ENCODE data around the gene TTC12. TPM values are rescaled to one million over a fixed set of nuclear protein-coding genes. Genes with fewer than 3 reads are reported as not detected.
"Not testable (repeated sequence)": the region's sequence is repeated elsewhere in the genome, so short reads cannot be mapped to it uniquely, and the experiment has no call there.

Gene TTC12
- total RNA-seq, 1 experiment from 2014 or later = 19.4 TPM

DNA sequence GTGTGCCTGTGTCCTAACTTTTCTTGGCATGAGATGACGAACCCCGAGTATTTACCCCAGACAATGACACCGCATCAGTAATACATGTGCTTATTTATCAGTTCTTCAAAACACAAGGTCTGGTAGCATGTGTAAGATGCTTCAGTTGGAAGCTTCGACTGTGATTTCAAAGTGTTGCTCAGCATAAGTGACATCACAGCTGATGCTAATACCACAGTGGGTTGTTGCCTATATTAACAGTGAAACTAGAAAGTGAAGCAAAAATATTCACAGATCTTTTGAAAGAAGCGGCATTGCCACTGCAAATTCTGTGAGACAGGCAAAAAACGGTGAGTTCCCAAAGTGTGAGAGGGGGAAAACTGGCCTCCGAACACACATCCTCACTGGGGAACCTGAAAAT lies 18.4 kb upstream of the TTC12 start:
- no peaks in the 10 kb centered on the region for H3K9me3 Mint-ChIP-seq (ENCODE audit: unreplicated experiment)
- H3K4me3 ChIP-seq (ENCODE audit: low read depth, low read length) = no peak overlapping the region
- TF ChIP-seq CTCF (IDR thresholded peaks at IDR 0.05; ENCODE audit: insufficient read depth in 1 of 2, low read depth in 1 of 2, low read length in 1 of 2, severe bottlenecking in 1 of 2, unreplicated experiment in 1 of 2) = no peak
- no peak overlapping the region for H3K4me3 Mint-ChIP-seq (ENCODE audit: unreplicated experiment)
- ChIA-PET POLR2A (no interaction called here), CTCF (no interaction called here)
- peaks cover 18% of the 10 kb centered on the region for H3K4me1 Mint-ChIP-seq (ENCODE audit: low read depth, unreplicated experiment)
- H3K36me3 Mint-ChIP-seq (ENCODE audit: insufficient read depth, unreplicated experiment) = no peaks in the 10 kb centered on the region
- BruUV-seq (replicated peaks) = no TSS peak
- no peaks in the 10 kb centered on the region for H3K36me3 ChIP-seq (ENCODE audit: control insufficient read depth, insufficient read depth, low read length)
- no peak overlapping the region for H3K27ac Mint-ChIP-seq (ENCODE audit: unreplicated experiment)
- intact Hi-C loops (cut with micrococcal nuclease; ENCODE audit: unreplicated experiment) = no loop called here
- peaks cover 5% of the 10 kb centered on the region; the same call in 1 of the 2 replicates for H3K9me3 ChIP-seq
- no peak for DNase-seq
- H3K27me3 ChIP-seq (replicated peaks; ENCODE audit: control insufficient read depth, insufficient read depth, low read length) = no peaks in the 10 kb centered on the region
- peaks cover 7% of the 10 kb centered on the region for H3K27me3 Mint-ChIP-seq (ENCODE audit: insufficient read depth, unreplicated experiment)
- H3K4me1 ChIP-seq = peaks cover 18% of the 10 kb centered on the region

DNA sequence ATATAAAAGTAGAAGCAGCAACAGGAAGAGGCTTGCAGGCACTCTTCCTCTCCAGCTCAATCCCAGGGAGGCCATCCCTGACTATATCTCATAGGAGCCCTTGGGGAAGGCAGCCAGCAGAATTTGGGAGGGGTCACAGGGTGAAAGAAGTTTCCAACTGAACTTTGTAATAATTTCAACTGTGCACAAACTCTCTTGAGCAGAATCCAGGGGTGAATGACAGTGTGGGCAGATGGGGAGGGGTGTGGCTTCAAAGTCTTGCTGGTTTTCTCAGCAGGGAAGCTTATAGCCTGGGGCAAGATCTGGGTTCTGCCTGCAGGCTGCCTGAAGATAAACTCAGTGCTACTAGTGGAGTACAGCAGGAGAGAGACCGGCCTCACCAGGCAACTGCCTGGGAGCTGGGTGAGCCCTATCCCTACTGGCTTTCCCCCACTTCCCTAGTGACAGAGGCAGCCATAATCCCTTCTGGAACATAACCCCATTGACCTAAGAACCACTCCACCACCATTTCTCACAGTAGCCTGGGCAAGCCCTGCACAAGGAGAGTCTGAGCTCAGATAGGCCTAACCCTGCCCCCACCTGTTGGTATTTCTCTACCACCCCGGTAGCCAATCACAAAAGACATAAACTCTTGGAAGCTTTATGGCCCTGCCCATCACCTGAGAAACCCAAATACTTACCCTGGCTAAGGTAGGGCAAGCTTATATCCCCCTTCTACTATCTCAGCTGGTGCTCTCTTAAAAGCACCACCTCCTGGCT lies 17.8 kb upstream of the TTC12 start:
- ChIA-PET CTCF (interaction anchor here (0.6 to 0.7 kb wide), 2 partner anchors 429 to 711 kb away, joined by 3 to 5 read pairs; no protein-coding TSS in a partner anchor), POLR2A (no interaction called here)
- intact Hi-C loops (cut with micrococcal nuclease; ENCODE audit: unreplicated experiment) = no loop called here
- H3K27me3 Mint-ChIP-seq (ENCODE audit: insufficient read depth, unreplicated experiment) = peaks cover 7% of the 10 kb centered on the region
- no peaks in the 10 kb centered on the region for H3K36me3 Mint-ChIP-seq (ENCODE audit: insufficient read depth, unreplicated experiment)
- DNase-seq = peak; percentile 24 to 75
- H3K9me3 Mint-ChIP-seq (ENCODE audit: unreplicated experiment) = no peaks in the 10 kb centered on the region
- no peak for TF ChIP-seq CTCF (IDR thresholded peaks at IDR 0.05; ENCODE audit: insufficient read depth in 1 of 2, low read depth in 1 of 2, low read length in 1 of 2, severe bottlenecking in 1 of 2, unreplicated experiment in 1 of 2)
- no TSS peak for BruUV-seq (replicated peaks)
- peaks cover 18% of the 10 kb centered on the region for H3K4me1 Mint-ChIP-seq (ENCODE audit: low read depth, unreplicated experiment)
- no peak overlapping the region for H3K4me3 Mint-ChIP-seq (ENCODE audit: unreplicated experiment)
- H3K4me1 ChIP-seq = peaks cover 18% of the 10 kb centered on the region
- H3K4me3 ChIP-seq (ENCODE audit: low read depth, low read length) = no peak overlapping the region
- H3K9me3 ChIP-seq = peaks cover 5% of the 10 kb centered on the region; the same call in 1 of the 2 replicates
- H3K36me3 ChIP-seq (ENCODE audit: control insufficient read depth, insufficient read depth, low read length) = no peaks in the 10 kb centered on the region
- H3K27me3 ChIP-seq (replicated peaks; ENCODE audit: control insufficient read depth, insufficient read depth, low read length) = no peaks in the 10 kb centered on the region
- H3K27ac Mint-ChIP-seq (ENCODE audit: unreplicated experiment) = no peak overlapping the region

GRCh38 chr11:113298496-113298895 lies 15.9 kb upstream of the TTC12 start:
- ChIA-PET POLR2A (interaction anchor here (0.6 kb wide), 1 partner anchor 154 kb away, joined by 4 read pairs; no protein-coding TSS in a partner anchor), CTCF (interaction anchor here (2.1 kb wide), 1 partner anchor 9 kb away, joined by 7 read pairs; no protein-coding TSS in a partner anchor)
- H3K9me3 ChIP-seq; H3K27me3 ChIP-seq (replicated peaks; ENCODE audit: control insufficient read depth, insufficient read depth, low read length); H3K4me3 Mint-ChIP-seq (ENCODE audit: unreplicated experiment); intact Hi-C loops (cut with micrococcal nuclease; ENCODE audit: unreplicated experiment); H3K9me3 Mint-ChIP-seq (ENCODE audit: unreplicated experiment); H3K27me3 Mint-ChIP-seq (ENCODE audit: insufficient read depth, unreplicated experiment); H3K27ac Mint-ChIP-seq (ENCODE audit: unreplicated experiment); H3K36me3 Mint-ChIP-seq (ENCODE audit: insufficient read depth, unreplicated experiment); H3K36me3 ChIP-seq (ENCODE audit: control insufficient read depth, insufficient read depth, low read length); H3K4me3 ChIP-seq (ENCODE audit: low read depth, low read length); BruUV-seq (replicated peaks); DNase-seq: not testable (repeated sequence)
- H3K4me1 ChIP-seq = peaks cover 18% of the 10 kb centered on the region
- peaks cover 15% of the 10 kb centered on the region for H3K4me1 Mint-ChIP-seq (ENCODE audit: low read depth, unreplicated experiment)
